Thyroid gland (tissue), 4 donors: ENCODE measurements around the gene NEDD4L.

Experiments used
- POLR2A ChIP-seq, 2 donors: fragments of 450-650 bp; IDR thresholded peaks; one replicate each; pipeline ENCODE4 v1.6.1; 2017; ENCODE audit warnings: antibody characterized with exemption in 2 of 2, mild to moderate bottlenecking in 2 of 2, moderate library complexity in 1 of 2
- TF ChIP-seq, protein P1 (sequence below), 6 experiments: fragments of 200-600 bp in 3 of 6; fragments of 450-650 bp in 3 of 6; sonication (generic) in 3 of 6; IDR thresholded peaks; one replicate each; pipeline ENCODE4 v1.5.1; 2016 to 2019; ENCODE audit warnings: antibody characterized with exemption in 6 of 6, mild to moderate bottlenecking in 2 of 6, inconsistent platforms in 1 of 6, moderate library complexity in 1 of 6

DNA sequence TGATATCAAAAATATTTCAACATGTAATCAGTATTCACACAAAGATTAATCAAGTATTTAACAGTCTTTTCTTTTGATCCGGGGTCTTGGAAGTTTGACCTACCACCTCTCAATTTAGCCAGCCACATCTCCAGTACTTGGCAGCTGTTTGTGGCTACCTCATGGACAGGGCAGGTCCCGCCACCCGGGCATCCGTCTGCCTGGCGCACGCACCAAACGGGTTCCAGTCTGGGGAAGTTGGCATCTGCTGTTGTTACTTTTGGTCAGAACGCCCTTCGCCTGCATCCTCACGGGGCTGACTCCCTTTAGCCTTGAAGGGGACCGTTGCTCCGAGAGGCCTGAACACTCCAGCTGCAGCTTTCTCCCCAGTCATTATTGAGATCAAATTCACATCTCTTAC, 81.7 kb downstream of the NEDD4L start:
- TF ChIP-seq, protein P1, sequence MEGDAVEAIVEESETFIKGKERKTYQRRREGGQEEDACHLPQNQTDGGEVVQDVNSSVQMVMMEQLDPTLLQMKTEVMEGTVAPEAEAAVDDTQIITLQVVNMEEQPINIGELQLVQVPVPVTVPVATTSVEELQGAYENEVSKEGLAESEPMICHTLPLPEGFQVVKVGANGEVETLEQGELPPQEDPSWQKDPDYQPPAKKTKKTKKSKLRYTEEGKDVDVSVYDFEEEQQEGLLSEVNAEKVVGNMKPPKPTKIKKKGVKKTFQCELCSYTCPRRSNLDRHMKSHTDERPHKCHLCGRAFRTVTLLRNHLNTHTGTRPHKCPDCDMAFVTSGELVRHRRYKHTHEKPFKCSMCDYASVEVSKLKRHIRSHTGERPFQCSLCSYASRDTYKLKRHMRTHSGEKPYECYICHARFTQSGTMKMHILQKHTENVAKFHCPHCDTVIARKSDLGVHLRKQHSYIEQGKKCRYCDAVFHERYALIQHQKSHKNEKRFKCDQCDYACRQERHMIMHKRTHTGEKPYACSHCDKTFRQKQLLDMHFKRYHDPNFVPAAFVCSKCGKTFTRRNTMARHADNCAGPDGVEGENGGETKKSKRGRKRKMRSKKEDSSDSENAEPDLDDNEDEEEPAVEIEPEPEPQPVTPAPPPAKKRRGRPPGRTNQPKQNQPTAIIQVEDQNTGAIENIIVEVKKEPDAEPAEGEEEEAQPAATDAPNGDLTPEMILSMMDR (IDR thresholded peaks at IDR 0.05), result no peak
- TF ChIP-seq POLR2A (IDR thresholded peaks at IDR 0.05), result no peak
